ENCODE measurements around the gene LIMK2.

Gene LIMK2

GRCh38 chr22:31262312-31263133 is 50.4 kb downstream of the LIMK2 start:
- DNase-seq (ENCODE audit: low read depth): no peak
- no peak for TF ChIP-seq CTCF (conservative IDR thresholded peaks at IDR 0.05; ENCODE audit: low read depth, low read length)
- no peak overlapping the region for H3K4me3 ChIP-seq (ENCODE audit: low read length)

DNA sequence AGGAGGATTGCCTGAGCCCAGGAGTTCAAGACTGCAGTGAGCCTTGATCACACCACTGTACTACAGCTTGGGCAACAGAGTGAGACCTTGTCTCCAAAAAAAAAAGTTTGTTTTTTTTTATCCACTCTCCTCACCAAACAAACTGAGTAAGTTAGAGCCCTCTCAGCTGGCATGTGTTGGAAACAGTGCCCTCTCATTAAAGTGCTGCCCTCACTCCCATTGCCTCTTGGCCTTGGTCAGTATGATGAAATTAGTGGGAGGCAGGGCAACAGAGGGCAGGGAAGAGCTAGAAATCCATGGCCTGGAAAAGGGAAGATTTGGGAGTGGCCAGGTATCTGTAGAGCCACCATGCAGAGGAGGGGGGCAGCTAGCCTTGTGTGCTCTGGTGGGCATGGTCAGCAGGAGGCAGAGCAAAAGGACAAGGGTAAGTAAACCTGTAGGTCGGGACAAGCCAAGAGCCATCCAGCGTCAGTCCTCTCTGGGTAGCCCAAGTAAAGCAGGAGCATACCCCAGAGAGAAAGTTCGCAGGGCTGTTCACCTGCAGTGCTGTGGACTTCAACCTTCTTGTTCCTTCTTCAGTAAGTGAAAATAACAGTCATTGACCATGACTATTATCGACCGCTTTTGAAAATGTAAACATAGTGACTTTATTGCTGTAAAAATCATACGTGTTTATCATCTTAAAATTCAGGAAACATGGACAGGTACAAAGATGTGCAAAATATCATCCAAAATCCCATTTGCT is 52.0 kb downstream of the LIMK2 start:
- no peak for TF ChIP-seq CTCF (conservative IDR thresholded peaks at IDR 0.05; ENCODE audit: low read depth, low read length)
- no peak for DNase-seq (ENCODE audit: low read depth)
- H3K4me3 ChIP-seq (ENCODE audit: low read length): no peak overlapping the region

GRCh38 chr22:31268281-31268680 is 56.2 kb downstream of the LIMK2 start:
- no peak overlapping the region for H3K4me3 ChIP-seq (ENCODE audit: low read length)
- no peak for DNase-seq (ENCODE audit: low read depth)
- no peak for TF ChIP-seq CTCF (conservative IDR thresholded peaks at IDR 0.05; ENCODE audit: low read depth, low read length)

GRCh38 chr22:31269892-31270579 is 57.9 kb downstream of the LIMK2 start:
- no peak overlapping the region for H3K4me3 ChIP-seq (ENCODE audit: low read length)
- no peak for TF ChIP-seq CTCF (conservative IDR thresholded peaks at IDR 0.05; ENCODE audit: low read depth, low read length)
- DNase-seq (ENCODE audit: low read depth): no peak

DNA sequence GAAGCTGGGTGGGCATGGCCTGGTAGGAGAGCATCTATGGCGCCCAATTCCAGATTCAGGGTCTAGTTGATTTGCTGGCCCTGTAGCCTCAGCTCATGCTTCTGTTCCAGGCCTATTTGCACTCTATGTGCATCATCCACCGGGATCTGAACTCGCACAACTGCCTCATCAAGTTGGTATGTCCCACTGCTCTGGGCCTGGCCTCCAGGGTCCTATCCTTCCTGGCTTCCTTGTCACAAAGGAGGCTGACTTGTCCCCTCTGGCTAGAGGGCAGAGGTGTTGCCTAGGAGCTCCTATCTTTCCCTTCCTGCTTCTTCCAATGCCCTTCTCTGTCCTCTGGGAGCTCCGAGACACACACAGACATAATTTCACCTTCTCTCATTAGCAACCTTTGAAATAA is 58.9 kb downstream of the LIMK2 start:
- DNase-seq (ENCODE audit: low read depth): no peak
- no peak for TF ChIP-seq CTCF (conservative IDR thresholded peaks at IDR 0.05; ENCODE audit: low read depth, low read length)

GRCh38 chr22:31271485-31271884 is 59.4 kb downstream of the LIMK2 start:
- H3K4me3 ChIP-seq (ENCODE audit: low read length): no peak overlapping the region
- DNase-seq (ENCODE audit: low read depth): no peak
- no peak for TF ChIP-seq CTCF (conservative IDR thresholded peaks at IDR 0.05; ENCODE audit: low read depth, low read length)

More for the DNA sequence above, 58.9 kb downstream of the LIMK2 start:
- no peak overlapping the region for H3K4me3 ChIP-seq (ENCODE audit: low read length)
